GM10248 (cell line): ENCODE results near the gene KDM5B.

ENCODE experiments used
- CTCF ChIA-PET: fragments of 300-600 bp; sonication (Branson Sonifier 250); formaldehyde crosslinking; extraction: SDS; loops from one replicate; lab custom pipeline; 2021; ENCODE audit warnings: antibody characterized with exemption; lab: Yijun Ruan, JAX
- POLR2A ChIA-PET: fragments of 350-650 bp; sonication (Branson Sonifier 250); formaldehyde crosslinking; extraction: SDS; loops from one replicate; lab custom pipeline; 2020; ENCODE audit warnings: antibody characterized with exemption; lab: Yijun Ruan, JAX
- DNase-seq: peaks from one replicate; pipeline ENCODE4 v3.0.0; 2012; ENCODE audit errors: extremely low spot score
- CTCF ChIP-seq: IDR thresholded peaks from 2 replicates; pipeline ENCODE4 v1.5.1; 2012; ENCODE audit warnings: mild to moderate bottlenecking, low read depth; ENCODE audit errors: extremely low read depth, missing control alignments, control extremely low read depth

The KDM5B gene

GRCh38 chr1:202807926-202808757 lies at the start of gene KDM5B:
KDM5B (minus strand) TSS chr1:202808421; CDS start chr1:202808305, 116 bp downstream.
- CTCF ChIA-PET, result interaction anchor here (1.8 kb wide), 1 partner anchor 12 kb away, joined by 4 read pairs; no protein-coding TSS in a partner anchor
- peak; percentile 64 for DNase-seq
- no peak for TF ChIP-seq CTCF
- POLR2A ChIA-PET, result interaction anchor here (0.6 to 1.2 kb wide), 5 partner anchors 8 to 1637 kb away, joined by 3 to 4 read pairs (median 3); no protein-coding TSS in a partner anchor

GRCh38 chr1:202857136-202857610 lies 49.0 kb upstream of the KDM5B start:
- ChIA-PET CTCF (interaction anchor here (1.3 to 1.9 kb wide), 3 partner anchors 9 to 19 kb away, joined by 3 to 5 read pairs (median 3); no protein-coding TSS in a partner anchor), POLR2A (no interaction called here)
- no peak for DNase-seq
- no peak for TF ChIP-seq CTCF

GRCh38 chr1:202856014-202856413 lies 47.8 kb upstream of the KDM5B start:
- TF ChIP-seq CTCF, result no peak
- ChIA-PET CTCF (interaction anchor here (1.3 kb wide), 1 partner anchor 12 kb away, joined by 3 read pairs; no protein-coding TSS in a partner anchor), POLR2A (no interaction called here)
- no peak for DNase-seq

- CTCF ChIA-PET, result interaction anchor here (1.2 to 1.8 kb wide), 3 partner anchors 38 to 135 kb away, joined by 4 read pairs; no protein-coding TSS in a partner anchor
- TF ChIP-seq CTCF, result no peak
- POLR2A ChIA-PET, result no interaction called here
- no peak for DNase-seq
Measured at GRCh38 chr1:202854787-202855186, 46.6 kb upstream of the KDM5B start.

GRCh38 chr1:202852163-202852904 lies 44.1 kb upstream of the KDM5B start:
- ChIA-PET CTCF (interaction anchor here (0.7 to 3.6 kb wide), 17 partner anchors 9 to 192 kb away, joined by 3 to 26 read pairs (median 4); partner anchors contain the start of genes PCAT6 and RABIF), POLR2A (interaction anchor here (0.6 kb wide), 1 partner anchor 32 kb away, joined by 4 read pairs; no protein-coding TSS in a partner anchor)
- peak; percentile 66 for DNase-seq
- TF ChIP-seq CTCF, result peak; percentile 79
